Measurements from ENCODE around the gene IL16.

DNA sequence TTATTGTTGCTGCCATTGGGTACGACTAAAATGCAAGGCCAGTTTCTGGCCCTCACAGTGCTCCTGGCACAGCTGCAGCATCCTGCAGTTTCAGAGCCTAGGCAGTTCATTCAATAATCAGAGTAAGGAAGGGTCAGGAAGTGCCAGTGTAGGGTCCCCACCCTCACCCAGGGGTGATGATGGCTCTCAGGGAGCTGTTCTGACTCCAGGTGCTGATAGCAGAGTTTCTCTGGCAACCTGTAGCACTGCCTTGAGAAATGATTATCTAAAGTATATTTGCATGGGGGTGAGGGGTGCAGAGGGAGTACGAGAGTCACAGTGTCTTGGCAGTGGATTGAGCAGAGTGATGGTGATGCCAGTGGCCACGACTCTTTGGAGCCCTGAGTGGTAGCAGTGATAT lies 15.5 kb upstream of the IL16 start:
- TF ChIP-seq POLR2AphosphoS5 (IDR thresholded peaks at IDR 0.05; ENCODE audit: borderline replicate concordance, low read depth, low read length) (no peak), EZH2 (IDR thresholded peaks at IDR 0.05) (no peak), FOXP2 (optimal IDR thresholded peaks at IDR 0.05; ENCODE audit: control extremely low read depth, extremely low read length, insufficient read depth) (no peak)

Data from SK-N-MC (cell line).